Measurements from ENCODE around the gene FIBCD1.

The FIBCD1 gene

GRCh38 chr9:130974697-130975096 is 35.6 kb upstream of the FIBCD1 start:
- TF ChIP-seq CTCF (IDR thresholded peaks at IDR 0.05; ENCODE audit: extremely low read depth, insufficient read depth, missing control alignments): no peak
- in situ Hi-C loops (cut with MboI; ENCODE audit: low pct_unique_long_range_greater_than_20kb, low sequenced_read_pairs, unreplicated experiment): no loop called here
- no peak for DNase-seq (ENCODE audit: low spot score)

GRCh38 chr9:130973686-130974281 is 34.7 kb upstream of the FIBCD1 start:
- in situ Hi-C loops (cut with MboI; ENCODE audit: low pct_unique_long_range_greater_than_20kb, low sequenced_read_pairs, unreplicated experiment): no loop called here
- DNase-seq (ENCODE audit: low spot score): no peak
- no peak for TF ChIP-seq CTCF (IDR thresholded peaks at IDR 0.05; ENCODE audit: extremely low read depth, insufficient read depth, missing control alignments)

- in situ Hi-C loops (cut with MboI; ENCODE audit: low pct_unique_long_range_greater_than_20kb, low sequenced_read_pairs, unreplicated experiment): no loop called here
- TF ChIP-seq CTCF (IDR thresholded peaks at IDR 0.05; ENCODE audit: extremely low read depth, insufficient read depth, missing control alignments): no peak
- no peak for DNase-seq (ENCODE audit: low spot score)
These were observed 34.1 kb upstream of the FIBCD1 start for GRCh38 chr9:130972957-130973685.

- TF ChIP-seq CTCF (IDR thresholded peaks at IDR 0.05; ENCODE audit: extremely low read depth, insufficient read depth, missing control alignments): no peak
- no peak for DNase-seq (ENCODE audit: low spot score)
- in situ Hi-C loops (cut with MboI; ENCODE audit: low pct_unique_long_range_greater_than_20kb, low sequenced_read_pairs, unreplicated experiment): no loop called here
These were observed 33.4 kb upstream of the FIBCD1 start for GRCh38 chr9:130972277-130972956.

- in situ Hi-C loops (cut with MboI; ENCODE audit: low pct_unique_long_range_greater_than_20kb, low sequenced_read_pairs, unreplicated experiment): no loop called here
- no peak for DNase-seq (ENCODE audit: low spot score)
- TF ChIP-seq CTCF (IDR thresholded peaks at IDR 0.05; ENCODE audit: extremely low read depth, insufficient read depth, missing control alignments): no peak
These were observed 32.3 kb upstream of the FIBCD1 start for GRCh38 chr9:130971294-130971849.

- no peak for TF ChIP-seq CTCF (IDR thresholded peaks at IDR 0.05; ENCODE audit: extremely low read depth, insufficient read depth, missing control alignments)
- in situ Hi-C loops (cut with MboI; ENCODE audit: low pct_unique_long_range_greater_than_20kb, low sequenced_read_pairs, unreplicated experiment): no loop called here
- no peak for DNase-seq (ENCODE audit: low spot score)
These were observed 31.8 kb upstream of the FIBCD1 start for GRCh38 chr9:130970855-130971254.
